Raji (cell line): Measurements from ENCODE around the gene RNGTT.

Experiments
- POLR2A ChIP-seq: IDR thresholded peaks from 2 replicates; pipeline ENCODE4 v1.6.1; 2011; ENCODE audit warnings: low read depth, low read length, control low read depth; ENCODE audit not compliant: insufficient read depth

RNGTT gene

GRCh38 chr6:88677356-88677755 is 286.1 kb downstream of the RNGTT start:
- TF ChIP-seq POLR2A = no peak

DNA sequence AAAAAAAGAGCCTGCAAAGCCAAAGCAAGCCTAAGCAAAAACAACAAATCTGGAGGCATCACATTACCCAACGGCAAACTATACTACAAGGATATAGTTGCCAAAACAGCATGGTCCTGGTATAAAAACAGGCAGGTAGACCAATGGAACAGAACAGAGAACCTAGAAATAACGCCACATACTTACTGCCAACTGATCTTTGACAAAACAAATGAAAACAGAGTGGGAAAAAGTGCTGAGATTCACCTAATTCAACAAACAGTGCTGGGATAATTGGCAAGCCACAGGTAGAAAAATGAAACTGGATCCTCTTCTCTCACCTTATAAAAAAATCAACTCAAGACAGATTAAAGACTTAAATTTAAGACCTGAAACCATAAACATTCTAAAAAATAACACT is 291.8 kb downstream of the RNGTT start:
- TF ChIP-seq POLR2A = no peak

DNA sequence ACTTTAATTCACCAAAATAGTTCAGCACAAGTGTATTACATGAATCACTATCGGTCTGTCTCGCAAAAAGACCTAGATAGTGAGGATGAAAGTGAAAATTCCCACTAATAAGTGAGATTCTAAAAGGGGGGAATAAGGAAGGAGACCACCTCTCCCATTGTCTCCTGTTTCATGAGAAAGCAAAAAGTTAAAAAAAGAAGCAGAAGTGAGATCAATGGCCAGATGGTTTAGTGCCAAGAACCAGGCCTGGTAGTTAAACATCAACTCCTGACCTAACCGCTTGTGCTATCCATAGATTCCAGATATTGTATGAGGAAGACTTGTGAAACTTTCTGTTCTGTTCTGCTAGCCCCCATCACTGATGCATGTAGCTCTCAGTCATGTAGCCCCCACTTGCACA is 293.0 kb downstream of the RNGTT start:
- no peak for TF ChIP-seq POLR2A

- TF ChIP-seq POLR2A = no peak
Measured at GRCh38 chr6:88669475-88669874, 293.9 kb downstream of the RNGTT start.

DNA sequence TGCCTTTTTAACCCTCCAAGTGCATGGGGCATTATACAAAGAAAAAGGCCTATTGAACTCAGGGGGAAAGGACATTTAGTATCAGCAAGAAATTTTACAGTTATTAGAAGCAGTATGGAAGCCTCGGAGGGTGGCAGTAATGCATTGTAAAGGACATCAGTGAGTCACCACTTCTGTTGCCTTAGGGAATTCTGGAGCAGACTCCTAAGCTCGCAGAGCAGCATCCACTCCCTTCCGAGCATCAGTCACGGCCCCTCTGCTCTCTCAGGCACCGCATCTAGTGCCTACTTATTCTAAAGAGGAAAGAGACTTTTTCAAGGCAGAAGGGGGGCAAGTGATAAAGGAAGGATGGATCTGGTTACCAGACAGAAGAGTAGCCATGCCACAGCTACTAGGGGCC is 296.5 kb downstream of the RNGTT start:
- no peak for TF ChIP-seq POLR2A

DNA sequence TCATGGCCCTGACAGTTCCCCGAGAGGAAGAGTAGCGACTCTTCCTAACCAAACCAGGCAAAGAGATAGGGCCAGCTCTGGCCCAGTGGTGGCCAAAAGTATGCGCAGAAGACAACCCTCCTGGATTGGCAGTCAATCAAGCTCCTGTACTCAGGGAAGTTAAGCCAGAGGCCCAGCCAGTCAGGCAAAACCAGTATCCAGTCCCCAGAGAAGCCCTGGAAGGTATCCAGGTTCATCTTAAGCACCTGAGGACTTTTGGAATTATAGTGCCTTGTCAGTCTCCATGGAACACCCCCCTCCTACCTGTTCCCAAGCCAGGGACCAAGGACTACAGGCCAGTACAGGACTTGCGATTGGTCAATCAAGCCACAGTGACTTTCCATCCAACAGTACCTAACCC is 298.3 kb downstream of the RNGTT start:
- TF ChIP-seq POLR2A = no peak

- TF ChIP-seq POLR2A = no peak
Measured at GRCh38 chr6:88663801-88664200, 299.6 kb downstream of the RNGTT start.

- TF ChIP-seq POLR2A = no peak
Measured at GRCh38 chr6:88662653-88663174, 300.7 kb downstream of the RNGTT start.

GRCh38 chr6:88662163-88662580 is 301.2 kb downstream of the RNGTT start:
- no peak for TF ChIP-seq POLR2A

- no peak for TF ChIP-seq POLR2A
Measured at GRCh38 chr6:88661136-88661535, 302.3 kb downstream of the RNGTT start.

GRCh38 chr6:88655586-88655985 is 307.8 kb downstream of the RNGTT start:
- no peak for TF ChIP-seq POLR2A

GRCh38 chr6:88653936-88654335 is 309.5 kb downstream of the RNGTT start:
- TF ChIP-seq POLR2A = no peak

DNA sequence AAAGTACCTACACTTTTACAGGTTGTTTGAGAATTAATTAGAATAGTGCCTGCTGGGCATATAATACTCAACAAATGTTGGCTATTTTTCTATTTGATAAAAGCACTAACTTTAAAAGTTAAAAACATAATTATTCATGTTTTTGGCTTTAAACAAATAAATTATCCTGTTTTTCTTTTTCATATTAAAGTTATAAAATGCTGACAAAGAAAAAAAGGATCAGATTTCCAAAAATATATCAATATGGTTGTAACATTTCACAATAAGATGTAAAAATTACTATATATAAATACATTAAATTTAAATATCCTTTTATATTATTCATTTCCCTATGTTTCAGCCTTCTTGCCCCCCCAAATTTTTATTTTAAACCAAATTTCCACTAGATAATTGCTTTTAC is 312.0 kb downstream of the RNGTT start:
- TF ChIP-seq POLR2A = no peak

GRCh38 chr6:88650979-88651378 is 312.4 kb downstream of the RNGTT start:
- no peak for TF ChIP-seq POLR2A

- no peak for TF ChIP-seq POLR2A
Measured at GRCh38 chr6:88650029-88650619, 313.3 kb downstream of the RNGTT start.

DNA sequence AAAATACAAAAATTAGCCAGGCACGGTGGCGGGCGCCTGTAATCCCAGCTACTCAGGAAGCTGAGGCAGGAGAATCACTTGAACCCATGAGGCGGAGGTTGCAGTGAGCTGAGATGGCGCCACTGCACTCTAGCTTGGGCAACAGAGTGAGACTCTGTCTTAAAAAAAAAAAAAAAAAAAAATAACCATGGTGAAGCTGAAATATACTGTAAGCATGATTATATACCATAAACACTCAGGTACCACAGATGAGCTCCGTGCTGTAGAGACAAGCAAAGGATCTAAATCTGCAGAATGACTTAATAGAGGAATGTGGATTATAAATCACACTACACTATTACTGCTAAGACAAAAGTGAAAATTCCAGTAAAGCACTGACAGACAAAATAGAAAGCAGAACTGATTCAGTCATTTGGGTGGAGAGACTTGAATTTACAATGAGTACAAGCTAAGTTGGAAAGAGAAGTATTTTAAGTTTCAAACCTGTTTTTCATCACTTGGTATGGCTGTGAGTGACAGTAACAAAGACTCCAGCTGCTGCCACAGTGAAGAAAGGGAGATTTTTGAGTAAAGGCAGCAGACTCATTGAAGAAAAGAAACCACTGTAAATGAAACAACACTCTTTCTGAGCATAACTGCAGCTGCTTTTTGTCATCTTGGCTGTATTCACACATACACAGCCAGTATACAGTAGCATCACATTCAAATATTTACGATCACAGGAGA is 322.1 kb downstream of the RNGTT start:
- no peak for TF ChIP-seq POLR2A
